Measurements from ENCODE around the gene VPS13C.

Gene VPS13C

GRCh38 chr15:61871926-61872522 is 188.2 kb downstream of the VPS13C start:
- in situ Hi-C loops (cut with MboI; ENCODE audit: low sequenced_read_pairs) = no loop called here

DNA sequence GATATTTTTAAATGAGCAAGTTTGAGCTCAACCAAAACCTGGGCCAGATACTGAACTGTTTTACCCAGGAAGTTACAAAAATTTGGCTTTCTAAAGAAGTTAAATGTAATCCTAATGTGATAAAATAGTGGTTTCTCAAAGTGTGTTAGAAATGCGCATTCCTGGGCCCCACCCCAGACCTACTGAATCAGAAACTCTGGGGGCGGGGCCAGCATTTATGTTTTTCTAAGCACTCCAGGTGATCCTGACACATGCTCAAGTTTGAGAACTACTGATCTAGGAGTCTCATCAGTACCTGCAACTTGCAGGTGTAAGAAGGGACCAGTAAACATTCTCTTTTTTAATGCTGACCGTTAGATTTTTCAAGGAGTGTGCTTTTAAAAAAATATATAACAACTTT is 190.6 kb downstream of the VPS13C start:
- in situ Hi-C loops (cut with MboI; ENCODE audit: low sequenced_read_pairs) = no loop called here

DNA sequence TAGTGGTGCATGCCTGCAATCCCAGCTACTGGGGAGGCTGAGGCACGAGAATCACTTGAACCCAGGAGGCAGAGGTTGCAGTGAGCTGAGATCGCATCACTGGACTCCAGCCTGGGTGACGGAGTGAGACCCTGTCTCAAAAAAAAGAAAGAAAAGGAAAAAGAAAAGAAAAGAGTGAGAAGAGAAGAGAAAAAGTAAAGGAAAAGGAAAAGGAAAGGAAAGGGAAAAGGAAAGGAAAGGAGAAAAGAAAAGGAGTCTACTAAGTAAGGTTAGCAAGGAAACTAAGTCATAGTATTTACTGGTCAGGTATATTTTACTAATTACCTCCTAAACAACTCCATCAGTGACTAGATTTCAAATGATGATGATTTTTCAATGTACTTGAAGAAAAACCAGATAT is 198.3 kb downstream of the VPS13C start:
- in situ Hi-C loops (cut with MboI; ENCODE audit: low sequenced_read_pairs) = no loop called here

DNA sequence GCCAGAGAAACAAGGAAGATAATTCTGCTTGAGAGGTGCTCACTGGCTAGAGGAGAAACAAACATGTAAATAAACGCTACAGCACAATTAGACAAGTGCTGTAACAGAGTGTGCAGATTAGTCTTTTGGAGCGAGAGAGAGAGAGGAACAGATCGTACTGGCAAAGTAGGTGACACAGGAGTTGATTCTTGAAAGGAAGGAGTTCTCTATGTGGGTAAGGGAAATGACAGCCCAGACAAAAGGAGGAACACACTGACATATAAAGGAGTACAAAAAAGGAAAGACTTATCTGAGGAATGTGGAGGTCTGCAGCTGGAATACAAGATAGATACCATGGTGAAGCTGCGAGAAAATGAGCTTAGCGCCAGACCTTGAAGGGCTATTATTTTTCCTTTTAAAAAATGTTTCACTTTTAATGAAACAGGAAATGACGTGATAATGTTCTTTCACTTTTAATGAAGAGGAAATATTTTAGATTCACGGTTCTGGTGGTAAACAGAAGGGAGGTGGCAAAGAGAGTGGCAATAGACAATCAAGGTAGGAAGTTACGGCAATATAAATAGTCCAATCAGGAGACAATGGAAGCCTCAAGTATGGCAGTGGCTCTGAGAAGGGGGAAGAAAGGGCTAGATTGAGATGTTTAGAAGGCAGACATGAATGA is 202.9 kb downstream of the VPS13C start:
- in situ Hi-C loops (cut with MboI; ENCODE audit: low sequenced_read_pairs) = no loop called here

- in situ Hi-C loops (cut with MboI; ENCODE audit: low sequenced_read_pairs) = no loop called here
These were observed 204.0 kb downstream of the VPS13C start for GRCh38 chr15:61856295-61856694.

DNA sequence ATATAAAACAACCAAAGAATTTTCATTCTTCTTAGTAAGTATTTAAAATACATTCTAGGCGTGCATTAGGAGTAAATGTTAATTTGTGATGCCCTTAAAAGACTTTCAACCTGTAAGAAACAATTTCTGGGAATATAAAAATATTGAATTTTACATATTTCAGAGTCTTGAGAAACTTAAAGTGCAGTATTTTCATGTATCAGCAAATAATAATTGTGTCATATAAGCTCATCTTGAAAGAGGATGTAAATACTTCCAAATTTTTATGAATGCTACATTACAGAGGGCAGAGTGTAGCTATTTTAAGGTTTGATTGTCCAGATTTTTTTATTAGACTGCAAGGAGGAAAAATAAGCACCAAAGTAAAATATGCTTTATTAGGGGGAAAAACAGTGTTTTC is 207.1 kb downstream of the VPS13C start:
- in situ Hi-C loops (cut with MboI; ENCODE audit: low sequenced_read_pairs) = no loop called here

DNA sequence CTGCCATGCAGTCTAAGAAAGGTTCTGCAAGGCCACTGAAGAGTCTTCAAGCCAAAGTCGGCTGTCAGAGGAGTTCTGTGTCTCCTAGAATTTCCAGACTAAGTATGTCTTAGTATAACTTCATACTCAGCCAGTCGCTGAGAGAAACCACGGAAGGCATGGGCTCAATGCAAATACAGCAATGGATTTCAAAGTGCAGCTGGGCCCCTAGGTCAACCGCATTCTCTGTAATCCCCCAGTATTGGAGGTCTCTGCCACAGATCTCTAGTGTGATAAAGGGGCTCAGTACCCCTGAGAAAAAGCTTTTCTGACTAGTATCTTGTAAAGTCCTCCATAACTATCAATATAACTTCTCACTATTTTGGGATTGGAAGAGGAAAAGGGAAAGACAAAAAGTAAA is 208.3 kb downstream of the VPS13C start:
- in situ Hi-C loops (cut with MboI; ENCODE audit: low sequenced_read_pairs) = no loop called here

- in situ Hi-C loops (cut with MboI; ENCODE audit: low sequenced_read_pairs) = loop anchor here (25.0 kb wide), 2 partner anchors 687 to 1262 kb away; no protein-coding TSS in a partner anchor
These were observed 210.8 kb downstream of the VPS13C start for GRCh38 chr15:61849447-61849846.

DNA sequence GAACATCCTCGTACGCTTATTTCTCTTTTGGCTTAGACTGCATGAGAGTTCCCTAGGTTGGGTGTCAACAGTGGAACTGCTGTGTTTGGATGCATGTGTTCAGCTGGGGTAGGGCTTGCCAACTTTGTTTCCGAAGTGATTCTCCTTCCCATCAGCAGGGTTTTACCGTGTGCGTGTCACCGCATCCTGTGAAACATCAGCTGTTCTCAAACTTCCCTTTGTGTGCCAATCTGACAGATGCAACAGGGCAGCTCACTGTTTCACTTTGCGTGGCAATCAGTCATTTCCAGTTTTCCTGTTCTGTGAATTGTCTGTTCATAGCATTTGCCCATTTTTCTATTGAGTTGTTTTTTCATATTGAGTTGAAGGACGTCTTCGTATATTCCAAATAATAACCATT is 218.8 kb downstream of the VPS13C start:
- in situ Hi-C loops (cut with MboI; ENCODE audit: low sequenced_read_pairs) = loop anchor here (25.0 kb wide), 2 partner anchors 679 to 1254 kb away; no protein-coding TSS in a partner anchor

- in situ Hi-C loops (cut with MboI; ENCODE audit: low sequenced_read_pairs) = loop anchor here (25.0 kb wide), 2 partner anchors 678 to 1253 kb away; no protein-coding TSS in a partner anchor
These were observed 220.2 kb downstream of the VPS13C start for GRCh38 chr15:61840090-61840489.

DNA sequence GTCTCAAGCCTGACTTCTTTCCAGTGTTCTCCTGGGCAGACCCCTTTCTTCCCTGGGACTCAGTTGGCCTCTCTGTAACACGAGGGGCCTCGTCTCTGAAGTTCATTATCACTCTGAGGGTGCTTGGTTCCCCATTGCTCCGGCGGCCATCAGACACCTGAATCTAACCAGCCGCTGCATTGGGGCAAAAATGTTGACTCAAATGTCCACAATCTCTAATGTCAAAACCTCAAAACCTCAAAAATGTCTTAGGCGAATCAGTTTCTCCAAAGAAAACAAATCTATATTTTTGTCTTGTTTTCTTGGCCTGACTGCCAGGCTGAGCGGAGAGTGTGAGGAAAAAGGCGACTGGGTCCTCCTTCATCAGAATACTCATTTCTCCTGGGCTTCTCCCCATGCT is 220.7 kb downstream of the VPS13C start:
- in situ Hi-C loops (cut with MboI; ENCODE audit: low sequenced_read_pairs) = loop anchor here (25.0 kb wide), 2 partner anchors 677 to 1252 kb away; no protein-coding TSS in a partner anchor

DNA sequence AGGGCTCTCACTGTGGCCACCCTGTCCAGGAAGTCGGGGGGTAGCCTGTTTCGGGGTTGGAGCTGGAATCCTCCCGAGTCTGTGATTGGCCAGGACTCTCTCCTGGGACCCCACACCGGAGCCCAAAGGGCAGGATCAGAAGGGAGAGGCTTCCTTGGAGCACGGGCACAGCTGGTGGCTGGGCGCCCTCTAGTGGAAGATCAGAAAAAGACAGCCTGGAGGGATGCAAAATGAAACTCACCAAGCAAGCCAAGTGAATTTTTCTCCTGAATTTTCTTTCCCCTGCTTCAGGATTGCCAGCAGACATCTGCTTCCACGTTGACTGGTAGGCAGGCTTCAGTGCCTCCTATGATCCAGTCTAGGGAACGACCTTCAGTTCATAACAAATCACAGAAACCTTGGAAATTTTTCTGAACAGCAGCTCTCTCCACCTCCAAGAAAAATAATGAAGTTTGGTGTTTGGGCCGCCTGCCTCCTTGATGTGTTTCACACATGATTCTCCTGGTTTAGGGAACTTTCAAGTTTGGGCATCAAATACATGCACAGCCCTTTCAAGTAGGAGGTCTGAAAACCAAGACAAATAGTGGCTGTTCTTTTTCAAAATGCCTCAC is 224.6 kb downstream of the VPS13C start:
- in situ Hi-C loops (cut with MboI; ENCODE audit: low sequenced_read_pairs) = loop anchor here (25.0 kb wide), 2 partner anchors 673 to 1248 kb away; no protein-coding TSS in a partner anchor

DNA sequence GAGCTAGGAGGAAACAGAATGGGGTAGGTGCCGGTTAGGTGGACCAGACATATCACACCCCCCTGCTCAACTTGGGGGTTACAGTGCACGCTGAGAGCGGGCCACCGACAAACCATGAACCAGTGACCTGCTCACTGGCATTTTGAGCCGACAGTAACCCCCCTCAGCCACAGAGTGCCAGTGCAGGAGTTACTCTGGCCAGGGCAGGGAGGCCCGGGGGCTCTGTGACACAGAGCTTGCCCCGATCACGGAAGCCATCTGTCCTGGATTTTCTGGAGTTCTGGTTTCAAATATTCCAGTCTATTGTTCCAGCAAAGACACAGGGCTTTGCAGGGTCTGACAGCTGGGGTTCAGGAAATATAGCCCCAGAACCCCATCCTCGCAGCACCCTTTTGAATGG is 225.2 kb downstream of the VPS13C start:
- in situ Hi-C loops (cut with MboI; ENCODE audit: low sequenced_read_pairs) = loop anchor here (25.0 kb wide), 2 partner anchors 673 to 1248 kb away; no protein-coding TSS in a partner anchor

DNA sequence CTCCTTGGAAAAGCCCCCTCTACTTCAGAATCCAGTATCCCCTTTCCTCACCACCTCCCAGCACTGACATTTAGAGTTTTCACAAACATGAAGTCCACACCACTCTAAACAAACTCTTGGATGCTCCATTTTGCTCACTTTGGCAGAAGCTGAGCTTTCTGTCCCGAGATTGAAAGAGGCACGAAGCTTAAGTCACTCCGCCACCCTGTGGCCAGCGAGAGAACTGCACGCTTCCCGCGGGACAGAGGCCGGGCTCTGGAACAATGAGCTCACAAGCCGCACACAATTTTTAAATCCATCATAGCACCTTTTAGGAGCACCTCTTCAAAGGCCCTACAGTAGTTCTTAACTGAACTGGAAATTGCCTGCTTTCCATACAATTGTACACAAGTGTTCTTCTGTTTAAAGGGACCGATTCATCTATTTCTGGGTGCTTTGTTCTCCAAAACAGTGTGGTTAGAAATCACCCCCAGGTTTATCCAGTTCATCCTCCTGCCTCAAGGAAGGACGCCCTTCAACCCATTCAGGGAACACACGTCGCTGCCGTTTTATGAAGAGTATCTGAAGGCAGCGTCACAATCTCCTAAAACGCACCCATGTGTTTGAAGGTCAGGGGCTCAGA is 226.1 kb downstream of the VPS13C start:
- in situ Hi-C loops (cut with MboI; ENCODE audit: low sequenced_read_pairs) = loop anchor here (25.0 kb wide), 2 partner anchors 672 to 1247 kb away; no protein-coding TSS in a partner anchor

DNA sequence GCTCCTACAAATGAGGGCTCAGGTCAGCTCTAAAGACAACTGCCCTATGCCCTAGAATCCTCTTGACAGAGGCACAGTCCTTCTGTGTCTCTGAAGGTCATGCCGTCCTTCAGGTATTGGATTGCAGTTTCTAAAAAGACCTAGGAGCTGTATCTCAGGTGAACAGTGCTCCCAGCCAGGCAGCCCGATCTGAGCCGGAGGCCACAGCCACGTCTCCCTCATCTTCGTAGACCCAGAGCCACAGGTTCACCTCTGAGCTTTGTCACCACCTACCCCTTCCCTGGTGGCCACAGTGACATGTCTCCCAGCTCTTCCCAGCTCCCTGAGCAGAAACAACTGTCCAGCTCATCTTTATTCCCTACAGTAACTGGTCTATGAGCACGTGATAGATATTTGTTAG is 228.0 kb downstream of the VPS13C start:
- in situ Hi-C loops (cut with MboI; ENCODE audit: low sequenced_read_pairs) = loop anchor here (25.0 kb wide), 2 partner anchors 670 to 1245 kb away; no protein-coding TSS in a partner anchor

DNA sequence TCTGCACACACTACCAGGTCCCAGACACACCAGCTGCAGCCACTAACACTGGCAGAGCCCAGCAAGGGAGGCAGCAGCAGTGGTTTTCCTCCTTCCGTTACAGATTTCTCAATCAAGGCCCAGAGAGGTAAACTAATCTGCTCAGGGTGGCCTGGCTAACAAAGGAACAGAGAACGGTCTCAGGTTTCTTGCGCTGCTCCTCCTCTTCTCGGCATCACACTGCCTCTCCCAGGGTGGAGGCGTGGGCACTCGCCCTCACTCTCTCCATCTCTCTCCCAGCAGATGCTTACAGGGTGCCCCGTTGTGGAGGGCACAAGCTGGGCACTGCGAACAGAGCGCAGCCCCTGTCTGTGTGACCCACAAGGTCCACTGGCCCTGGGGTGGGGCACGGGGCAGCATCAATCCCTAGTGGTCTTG is 228.7 kb downstream of the VPS13C start:
- in situ Hi-C loops (cut with MboI; ENCODE audit: low sequenced_read_pairs) = loop anchor here (25.0 kb wide), 2 partner anchors 669 to 1244 kb away; no protein-coding TSS in a partner anchor

- in situ Hi-C loops (cut with MboI; ENCODE audit: low sequenced_read_pairs) = loop anchor here (25.0 kb wide), 2 partner anchors 668 to 1243 kb away; no protein-coding TSS in a partner anchor
These were observed 229.5 kb downstream of the VPS13C start for GRCh38 chr15:61830536-61831330.

DNA sequence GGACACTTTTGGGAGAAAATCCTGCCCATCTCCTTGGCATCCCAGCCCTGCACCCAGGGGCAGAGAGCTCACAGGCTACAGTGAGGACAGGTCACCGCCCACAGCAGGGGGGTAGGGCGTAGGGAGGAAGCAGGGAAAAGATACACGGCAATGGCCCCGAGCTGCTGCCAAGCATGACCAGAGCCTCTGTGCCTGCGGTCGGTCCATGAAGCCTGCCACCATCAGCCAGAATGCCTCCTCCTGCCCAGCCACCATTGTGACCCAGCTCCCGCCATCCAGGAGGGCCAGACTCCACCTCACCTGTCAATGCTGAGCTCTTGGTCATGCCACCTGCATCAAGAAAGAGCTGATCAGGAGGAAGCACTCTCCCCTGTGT is 230.7 kb downstream of the VPS13C start:
- in situ Hi-C loops (cut with MboI; ENCODE audit: low sequenced_read_pairs) = loop anchor here (25.0 kb wide), 2 partner anchors 667 to 1242 kb away; no protein-coding TSS in a partner anchor

- in situ Hi-C loops (cut with MboI; ENCODE audit: low sequenced_read_pairs) = loop anchor here (25.0 kb wide), 2 partner anchors 667 to 1242 kb away; no protein-coding TSS in a partner anchor
These were observed 231.3 kb downstream of the VPS13C start for GRCh38 chr15:61828860-61829513.

- in situ Hi-C loops (cut with MboI; ENCODE audit: low sequenced_read_pairs) = loop anchor here (25.0 kb wide), 2 partner anchors 666 to 1241 kb away; no protein-coding TSS in a partner anchor
These were observed 232.2 kb downstream of the VPS13C start for GRCh38 chr15:61828008-61828407.
